Measurements from ENCODE around the gene ASTE1.

DNA sequence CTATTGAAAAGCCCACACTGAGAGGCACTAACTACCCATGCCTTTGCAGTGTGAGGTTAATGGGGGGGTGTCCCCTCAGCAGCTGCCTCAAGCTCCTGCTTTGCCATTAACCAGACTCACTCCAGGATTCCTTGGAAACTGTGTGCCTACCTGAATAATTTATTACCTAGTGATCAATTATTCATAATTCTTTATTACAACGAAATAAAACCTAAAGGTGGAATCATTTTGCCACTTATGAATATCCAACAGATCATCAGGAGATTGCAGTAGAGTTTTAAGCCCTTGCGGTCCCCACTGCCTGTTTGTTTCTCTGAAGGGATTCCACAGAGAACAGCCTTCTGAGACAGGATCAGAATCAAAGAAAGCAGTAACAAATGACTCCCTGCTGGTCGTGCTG is 23.4 kb upstream of the ASTE1 start:
- TF ChIP-seq, protein P1, sequence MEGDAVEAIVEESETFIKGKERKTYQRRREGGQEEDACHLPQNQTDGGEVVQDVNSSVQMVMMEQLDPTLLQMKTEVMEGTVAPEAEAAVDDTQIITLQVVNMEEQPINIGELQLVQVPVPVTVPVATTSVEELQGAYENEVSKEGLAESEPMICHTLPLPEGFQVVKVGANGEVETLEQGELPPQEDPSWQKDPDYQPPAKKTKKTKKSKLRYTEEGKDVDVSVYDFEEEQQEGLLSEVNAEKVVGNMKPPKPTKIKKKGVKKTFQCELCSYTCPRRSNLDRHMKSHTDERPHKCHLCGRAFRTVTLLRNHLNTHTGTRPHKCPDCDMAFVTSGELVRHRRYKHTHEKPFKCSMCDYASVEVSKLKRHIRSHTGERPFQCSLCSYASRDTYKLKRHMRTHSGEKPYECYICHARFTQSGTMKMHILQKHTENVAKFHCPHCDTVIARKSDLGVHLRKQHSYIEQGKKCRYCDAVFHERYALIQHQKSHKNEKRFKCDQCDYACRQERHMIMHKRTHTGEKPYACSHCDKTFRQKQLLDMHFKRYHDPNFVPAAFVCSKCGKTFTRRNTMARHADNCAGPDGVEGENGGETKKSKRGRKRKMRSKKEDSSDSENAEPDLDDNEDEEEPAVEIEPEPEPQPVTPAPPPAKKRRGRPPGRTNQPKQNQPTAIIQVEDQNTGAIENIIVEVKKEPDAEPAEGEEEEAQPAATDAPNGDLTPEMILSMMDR (IDR thresholded peaks at IDR 0.05), result no peak
- TF ChIP-seq POLR2AphosphoS5 (IDR thresholded peaks at IDR 0.05) (no peak), POLR2A (IDR thresholded peaks at IDR 0.05) (no peak)
